ENCODE data around the gene CFAP45.

Gene CFAP45

GRCh38 chr1:159848326-159848725 is 51.6 kb downstream of the CFAP45 start:
- DNase-seq: no peak

GRCh38 chr1:159847231-159847630 is 52.7 kb downstream of the CFAP45 start:
- DNase-seq: no peak

GRCh38 chr1:159845751-159846629 is 54.0 kb downstream of the CFAP45 start:
- no peak for DNase-seq

- DNase-seq: no peak
Measured at GRCh38 chr1:159843459-159843858, 56.5 kb downstream of the CFAP45 start.

GRCh38 chr1:159841749-159842148 is 58.2 kb downstream of the CFAP45 start:
- no peak for DNase-seq

- no peak for DNase-seq
Measured at GRCh38 chr1:159839116-159839849, 60.7 kb downstream of the CFAP45 start.

- DNase-seq: no peak
Measured at GRCh38 chr1:159838715-159839114, 61.2 kb downstream of the CFAP45 start.

- DNase-seq: no peak
Measured at GRCh38 chr1:159835862-159836525, 64.0 kb downstream of the CFAP45 start.

GRCh38 chr1:159835356-159835755 is 64.6 kb downstream of the CFAP45 start:
- DNase-seq: no peak

GRCh38 chr1:159832309-159832708 is 67.7 kb downstream of the CFAP45 start:
- no peak for DNase-seq

- DNase-seq: no peak
Measured at GRCh38 chr1:159831412-159832141, 68.4 kb downstream of the CFAP45 start.

- no peak for DNase-seq
Measured at GRCh38 chr1:159830722-159831121, 69.2 kb downstream of the CFAP45 start.

- no peak for DNase-seq
Measured at GRCh38 chr1:159829822-159830465, 70.0 kb downstream of the CFAP45 start.

- DNase-seq: peak; percentile 52
Measured at GRCh38 chr1:159829273-159829634, 70.7 kb downstream of the CFAP45 start.

GRCh38 chr1:159828581-159829272 is 71.2 kb downstream of the CFAP45 start:
- DNase-seq: no peak

GRCh38 chr1:159828176-159828575 is 71.8 kb downstream of the CFAP45 start:
- DNase-seq: no peak

GRCh38 chr1:159827549-159827948 is 72.4 kb downstream of the CFAP45 start:
- DNase-seq: no peak

GRCh38 chr1:159827102-159827490 is 72.9 kb downstream of the CFAP45 start:
- DNase-seq: no peak

GRCh38 chr1:159826441-159827101 is 73.4 kb downstream of the CFAP45 start, which contains the start of gene SLAMF8:
Gene SLAMF8 (plus strand): TSS chr1:159826873. CDS start chr1:159826899, 26 bp downstream.
- no peak for DNase-seq

- DNase-seq: no peak
Measured at GRCh38 chr1:159825564-159825963, 74.4 kb downstream of the CFAP45 start.

GRCh38 chr1:159823406-159823805 is 76.6 kb downstream of the CFAP45 start:
- DNase-seq: no peak
